B cell (primary cell): Measurements from ENCODE around the gene KRTAP1-4. TPM values are rescaled to one million over a fixed set of nuclear protein-coding genes. Genes with fewer than 3 reads are reported as not detected.

ENCODE experiments used
- ATAC-seq: fragments of 200-7000 bp; cut with Tn5 transposase; one replicate; pipeline ENCODE4 v1.10.0; 2021; ENCODE audit warnings: low read depth, mild to moderate bottlenecking, moderate number of reproducible peaks, moderate library complexity
- CTCF ChIA-PET: fragments of 350-600 bp; sonication (Branson Sonifier 250); formaldehyde crosslinking; loops from one replicate; lab custom pipeline; 2021; ENCODE audit warnings: antibody characterized with exemption, inconsistent platforms; lab: Charles Lee
- POLR2A ChIA-PET: fragments of 350-600 bp; sonication (Branson Sonifier 250); formaldehyde crosslinking; loops from one replicate; lab custom pipeline; 2021; ENCODE audit warnings: antibody characterized with exemption; lab: Charles Lee
- DNase-seq: peaks from one replicate; pipeline ENCODE4 v3.0.0; 2013
- H2AFZ ChIP-seq: 2 replicates; pipeline ENCODE4 v1.6.1; 2012; ENCODE audit warnings: mild to moderate bottlenecking, low read depth, low read length; ENCODE audit not compliant: insufficient read depth, poor library complexity, severe bottlenecking
- H3K27ac ChIP-seq, 2 donors: 1 replicate in 1 of 2; 2 replicates in 1 of 2; pipeline ENCODE4 v1.5.1; 2012 to 2013; ENCODE audit warnings: low read length in 2 of 2, mild to moderate bottlenecking in 2 of 2, moderate library complexity in 1 of 2
- H3K27me3 ChIP-seq, 4 experiments: fragments of 200-600 bp in 1 of 4; sonication (generic) in 1 of 4; replicated peaks in 1 of 4; 1 replicate in 2 of 4; 2 replicates in 2 of 4; pipeline versions ENCODE4 v1.6.1 to v1.7.0; 2013 to 2016; ENCODE audit warnings: low read length in 3 of 4, mild to moderate bottlenecking in 2 of 4, mixed read lengths in 1 of 4, moderate library complexity in 1 of 4; ENCODE audit not compliant: insufficient read depth in 4 of 4, control insufficient read depth in 3 of 4; ENCODE audit errors: control extremely low read depth in 1 of 4
- H3K36me3 ChIP-seq, 2 experiments: replicated peaks in 1 of 2; 1 replicate in 1 of 2; 2 replicates in 1 of 2; pipeline versions ENCODE4 v1.6.1 to v1.7.1; 2013; ENCODE audit warnings: low read length in 1 of 2; ENCODE audit not compliant: insufficient read depth in 2 of 2, control insufficient read depth in 1 of 2; ENCODE audit errors: control extremely low read depth in 1 of 2, extremely low read depth in 1 of 2
- H3K4me1 ChIP-seq, 2 donors: fragments of 200-600 bp in 1 of 2; sonication (generic) in 1 of 2; 1 replicate in 1 of 2; 2 replicates in 1 of 2; pipeline versions ENCODE4 v1.5.1 to v1.6.1; 2013 to 2017; ENCODE audit warnings: low read length in 2 of 2; ENCODE audit not compliant: control insufficient read depth in 2 of 2, insufficient read depth in 2 of 2
- H3K4me2 ChIP-seq: replicated peaks from 2 replicates; pipeline ENCODE3; 2012; ENCODE audit warnings: mild to moderate bottlenecking, low read depth, low read length; ENCODE audit not compliant: poor library complexity, severe bottlenecking
- H3K4me3 ChIP-seq, 5 experiments: fragments of 200-600 bp in 1 of 5; sonication (generic) in 1 of 5; 1 replicate in 3 of 5; 2 replicates in 2 of 5; pipeline versions ENCODE4 v1.5.1 to v1.7.0; 2011 to 2016; ENCODE audit warnings: low read length in 4 of 5, mild to moderate bottlenecking in 4 of 5, low read depth in 2 of 5, control low read depth in 1 of 5, moderate library complexity in 1 of 5; ENCODE audit not compliant: insufficient read depth in 1 of 5; ENCODE audit errors: control extremely low read depth in 1 of 5, extremely low read depth in 1 of 5
- H3K79me2 ChIP-seq: fragments of 200-600 bp; sonication (generic); one replicate; pipeline ENCODE4 v1.6.0; 2016; ENCODE audit warnings: low read length; ENCODE audit not compliant: control insufficient read depth, insufficient read depth
- H3K9ac ChIP-seq: fragments of 200-600 bp; sonication (generic); 2 replicates; pipeline ENCODE4 v1.6.1; 2017; ENCODE audit warnings: mild to moderate bottlenecking, low read length, moderate library complexity
- H3K9me3 ChIP-seq, 3 donors: one replicate each; pipeline versions ENCODE4 v1.6.1 to v1.7.1; 2013; ENCODE audit warnings: low read length in 2 of 3; ENCODE audit not compliant: control insufficient read depth in 2 of 3, insufficient read depth in 1 of 3; ENCODE audit errors: control extremely low read depth in 1 of 3
- H4K20me1 ChIP-seq: 2 replicates; pipeline ENCODE4 v1.6.0; 2012; ENCODE audit warnings: mild to moderate bottlenecking, low read length; ENCODE audit not compliant: insufficient read depth, control insufficient read depth, poor library complexity, severe bottlenecking
- H3K27ac Mint-ChIP-seq: one replicate; pipeline ENCODE4 v1.8.0; 2021; ENCODE audit warnings: mixed read lengths
- H3K27me3 Mint-ChIP-seq: one replicate; pipeline ENCODE4 v1.8.0; 2021; ENCODE audit warnings: mixed read lengths
- H3K4me1 Mint-ChIP-seq: one replicate; pipeline ENCODE4 v1.8.0; 2021; ENCODE audit warnings: mixed read lengths
- H3K4me3 Mint-ChIP-seq: one replicate; pipeline ENCODE4 v1.8.0; 2021; ENCODE audit warnings: mixed read lengths
- H3K9me3 Mint-ChIP-seq: one replicate; pipeline ENCODE4 v1.8.0; 2022; ENCODE audit warnings: mixed read lengths; ENCODE audit not compliant: insufficient read depth
- CTCF ChIP-seq: fragments of 200-600 bp; IDR thresholded peaks from one replicate; pipeline ENCODE4 v1.8.0; 2022; ENCODE audit warnings: antibody characterized with exemption, mild to moderate bottlenecking
- EZH2 ChIP-seq: IDR thresholded peaks from 2 replicates; pipeline ENCODE4 v1.6.1; 2012; ENCODE audit warnings: borderline replicate concordance, low read depth, mild to moderate bottlenecking, moderate library complexity, low read length; ENCODE audit not compliant: insufficient read depth, poor library complexity, severe bottlenecking
- WGBS: methylation state at CpG from one replicate; pipeline ENCODE4 v1.1.5; 2013; ENCODE audit warnings: missing lambda C conversion rate; ENCODE audit not compliant: insufficient coverage; 5-methylcytosine and 5-hydroxymethylcytosine counted together
- intact Hi-C: fragments of 100-400 bp; cut with micrococcal nuclease; formaldehyde crosslinking; loops from one replicate; pipeline ENCODE4 v1.10.0; 2022
- polyA plus RNA-seq: library from polyadenylated mRNA; depleted of rRNA; stranded (reverse); fragments of >200 nt; gene quantifications from 2 replicates; pipeline ENCODE4 v1.2.3, GENCODE V29; 2012
- small RNA-seq: library from RNA; depleted of rRNA; stranded (forward); fragments of <200 nt; gene quantifications from one replicate; pipeline ENCODE3, GENCODE V24; 2012; ENCODE audit warnings: low replicate concordance, low read depth; ENCODE audit not compliant: insufficient read length
- total RNA-seq, 2 donors: library from RNA; stranded (reverse); fragments of 120-200 nt in 1 of 2; gene quantifications; 1 replicate in 1 of 2; 2 replicates in 1 of 2; pipeline versions ENCODE4 v1.2.3 to v1.2.4, GENCODE V29; 2013 to 2022

The KRTAP1-4 gene
- total and polyA plus RNA-seq, 2 donors (not counting 1 experiment from before 2014, with no cell fraction given): not detected

DNA sequence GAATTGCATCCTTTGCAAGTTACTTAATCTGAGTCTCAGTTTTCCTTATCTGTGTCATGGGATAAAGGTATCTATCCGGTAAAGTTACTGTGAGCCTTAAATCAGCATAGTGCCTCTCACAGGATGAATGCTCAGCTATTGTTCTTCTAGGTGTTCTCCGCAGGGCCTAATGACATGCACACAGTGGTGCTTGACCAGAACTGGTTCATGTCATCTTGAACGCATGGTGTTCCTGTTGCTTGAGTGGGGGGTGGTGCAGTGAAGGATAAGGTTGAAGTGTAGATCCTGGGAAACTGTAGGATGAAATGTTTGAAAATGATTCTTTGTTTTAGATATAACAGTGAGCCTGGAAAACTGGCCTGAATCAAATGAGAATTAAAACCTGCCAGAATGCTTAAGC, 49.9 kb downstream of the KRTAP1-4 start:
- Histone ChIP-seq H3K4me1 (no peaks in the 10 kb centered on the region), H3K4me3 (no peak overlapping the region), H2AFZ (no peak overlapping the region), H4K20me1 (no peaks in the 10 kb centered on the region), H3K27ac (no peak overlapping the region), H3K9me3 (peaks cover 0 to 3% (median 0%) of the 10 kb centered on the region in 3 donors), H3K4me2 (no peak overlapping the region), H3K9ac (no peak overlapping the region), H3K79me2 (no peaks in the 10 kb centered on the region), H3K36me3 (no peaks in the 10 kb centered on the region), H3K27me3 (peaks cover 0 to 29% (median 14%) of the 10 kb centered on the region in 4 experiments)
- WGBS: 84% methylated on average over 3 of the region's 3 CpGs
- Mint-ChIP-seq H3K27me3 (peaks cover 44% of the 10 kb centered on the region), H3K27ac (no peak overlapping the region), H3K9me3 (no peaks in the 10 kb centered on the region), H3K4me1 (no peaks in the 10 kb centered on the region), H3K4me3 (no peak overlapping the region)
- ChIA-PET POLR2A (no interaction called here), CTCF (no interaction called here)
- ATAC-seq (no peak), DNase-seq (no peak)
- intact Hi-C loops: no loop called here
- TF ChIP-seq EZH2 (no peak), CTCF (no peak)

Small RNAs within 50 kb of the gene (small RNA-seq; reads per million reads assigned to genes)
- gene KRTAP3-4P: not detected

Other genes with a start within 250 kb of the KRTAP1-4 start
Only the 30 nearest of the 38 such genes appear.
- not detected in 2 replicates for gene KRT12, start 163.0 kb downstream of the KRTAP1-4 start, total RNA-seq
- gene KRT12, start 163.0 kb downstream of the KRTAP1-4 start, polyA plus RNA-seq: not detected in 2 replicates
- not detected in 2 replicates for gene KRT20, start 145.0 kb downstream of the KRTAP1-4 start, total RNA-seq
- gene KRT20, start 145.0 kb downstream of the KRTAP1-4 start, polyA plus RNA-seq: not detected in 2 replicates
- gene KRT23, start 92.5 kb downstream of the KRTAP1-4 start, total RNA-seq: not detected in 2 replicates
- gene KRT23, start 92.5 kb downstream of the KRTAP1-4 start, polyA plus RNA-seq: 0.06 TPM in 1 of 2 replicates, not detected in the other
- not detected in 2 replicates for gene KRT39, start 63.2 kb downstream of the KRTAP1-4 start, total RNA-seq
- not detected in 2 replicates for gene KRT39, start 63.2 kb downstream of the KRTAP1-4 start, polyA plus RNA-seq
- not detected in 2 replicates for gene KRT40, start 45.9 kb downstream of the KRTAP1-4 start, total RNA-seq
- not detected in 2 replicates for gene KRT40, start 45.9 kb downstream of the KRTAP1-4 start, polyA plus RNA-seq
- gene KRTAP3-3, start 36.0 kb downstream of the KRTAP1-4 start, total RNA-seq: not detected in 2 replicates
- not detected in 2 replicates for gene KRTAP3-3, start 36.0 kb downstream of the KRTAP1-4 start, polyA plus RNA-seq
- gene KRTAP3-2, start 30.3 kb downstream of the KRTAP1-4 start, total RNA-seq: not detected in 2 replicates
- gene KRTAP3-2, start 30.3 kb downstream of the KRTAP1-4 start, polyA plus RNA-seq: not detected in 2 replicates
- not detected in 2 replicates for gene KRTAP3-1, start 21.1 kb downstream of the KRTAP1-4 start, total RNA-seq
- not detected in 2 replicates for gene KRTAP3-1, start 21.1 kb downstream of the KRTAP1-4 start, polyA plus RNA-seq
- gene KRTAP1-5, start 3.0 kb downstream of the KRTAP1-4 start, total RNA-seq: not detected in 2 replicates
- not detected in 2 replicates for gene KRTAP1-5, start 3.0 kb downstream of the KRTAP1-4 start, polyA plus RNA-seq
- gene KRTAP1-3, start 4.7 kb upstream of the KRTAP1-4 start, total RNA-seq: not detected in 2 replicates
- gene KRTAP1-3, start 4.7 kb upstream of the KRTAP1-4 start, polyA plus RNA-seq: not detected in 2 replicates
- gene KRTAP1-1, start 11.3 kb upstream of the KRTAP1-4 start, total RNA-seq: not detected in 2 replicates
- not detected in 2 replicates for gene KRTAP1-1, start 11.3 kb upstream of the KRTAP1-4 start, polyA plus RNA-seq
- gene KRTAP2-1, start 17.1 kb upstream of the KRTAP1-4 start, total RNA-seq: not detected in 2 replicates
- gene KRTAP2-1, start 17.1 kb upstream of the KRTAP1-4 start, polyA plus RNA-seq: not detected in 2 replicates
- gene KRTAP2-2, start 25.0 kb upstream of the KRTAP1-4 start, total RNA-seq: not detected in 2 replicates
- gene KRTAP2-2, start 25.0 kb upstream of the KRTAP1-4 start, polyA plus RNA-seq: not detected in 2 replicates
- gene KRTAP2-3, start 29.9 kb upstream of the KRTAP1-4 start, total RNA-seq: not detected in 2 replicates
- gene KRTAP2-3, start 29.9 kb upstream of the KRTAP1-4 start, polyA plus RNA-seq: not detected in 2 replicates
- not detected in 2 replicates for gene KRTAP2-4, start 35.7 kb upstream of the KRTAP1-4 start, total RNA-seq
- not detected in 2 replicates for gene KRTAP2-4, start 35.7 kb upstream of the KRTAP1-4 start, polyA plus RNA-seq
- not detected in 2 replicates for gene KRTAP4-7, start 54.0 kb upstream of the KRTAP1-4 start, total RNA-seq
- gene KRTAP4-7, start 54.0 kb upstream of the KRTAP1-4 start, polyA plus RNA-seq: not detected in 2 replicates
- gene KRTAP4-8, start 67.9 kb upstream of the KRTAP1-4 start, total RNA-seq: not detected in 2 replicates
- not detected in 2 replicates for gene KRTAP4-8, start 67.9 kb upstream of the KRTAP1-4 start, polyA plus RNA-seq
- not detected in 2 replicates for gene KRTAP4-16, start 72.0 kb upstream of the KRTAP1-4 start, total RNA-seq
- gene KRTAP4-16, start 72.0 kb upstream of the KRTAP1-4 start, polyA plus RNA-seq: not detected in 2 replicates
- gene KRTAP4-9, start 75.2 kb upstream of the KRTAP1-4 start, total RNA-seq: not detected in 2 replicates
- not detected in 2 replicates for gene KRTAP4-9, start 75.2 kb upstream of the KRTAP1-4 start, polyA plus RNA-seq
- not detected in 2 replicates for gene KRTAP4-11, start 88.2 kb upstream of the KRTAP1-4 start, total RNA-seq
- not detected in 2 replicates for gene KRTAP4-11, start 88.2 kb upstream of the KRTAP1-4 start, polyA plus RNA-seq
- gene KRTAP4-12, start 94.0 kb upstream of the KRTAP1-4 start, total RNA-seq: not detected in 2 replicates
- gene KRTAP4-12, start 94.0 kb upstream of the KRTAP1-4 start, polyA plus RNA-seq: 0.12 TPM in 1 of 2 replicates, not detected in the other
- not detected in 2 replicates for gene KRTAP4-6, start 110.3 kb upstream of the KRTAP1-4 start, total RNA-seq
- gene KRTAP4-6, start 110.3 kb upstream of the KRTAP1-4 start, polyA plus RNA-seq: not detected in 2 replicates
- not detected in 2 replicates for gene KRTAP4-5, start 119.6 kb upstream of the KRTAP1-4 start, total RNA-seq
- not detected in 2 replicates for gene KRTAP4-5, start 119.6 kb upstream of the KRTAP1-4 start, polyA plus RNA-seq
- gene KRTAP4-4, start 130.6 kb upstream of the KRTAP1-4 start, total RNA-seq: not detected in 2 replicates
- gene KRTAP4-4, start 130.6 kb upstream of the KRTAP1-4 start, polyA plus RNA-seq: not detected in 2 replicates
- gene KRTAP4-3, start 138.0 kb upstream of the KRTAP1-4 start, total RNA-seq: not detected in 2 replicates
- gene KRTAP4-3, start 138.0 kb upstream of the KRTAP1-4 start, polyA plus RNA-seq: not detected in 2 replicates
- gene KRTAP4-2, start 148.0 kb upstream of the KRTAP1-4 start, total RNA-seq: not detected in 2 replicates
- gene KRTAP4-2, start 148.0 kb upstream of the KRTAP1-4 start, polyA plus RNA-seq: not detected in 2 replicates
- not detected in 2 replicates for gene KRTAP4-1, start 154.7 kb upstream of the KRTAP1-4 start, total RNA-seq
- not detected in 2 replicates for gene KRTAP4-1, start 154.7 kb upstream of the KRTAP1-4 start, polyA plus RNA-seq
- gene KRTAP9-1, start 159.7 kb upstream of the KRTAP1-4 start, total RNA-seq: not detected in 2 replicates
- gene KRTAP9-1, start 159.7 kb upstream of the KRTAP1-4 start, polyA plus RNA-seq: not detected in 2 replicates
- not detected in 2 replicates for gene KRTAP9-2, start 196.5 kb upstream of the KRTAP1-4 start, total RNA-seq
- not detected in 2 replicates for gene KRTAP9-2, start 196.5 kb upstream of the KRTAP1-4 start, polyA plus RNA-seq
- gene KRTAP9-3, start 202.3 kb upstream of the KRTAP1-4 start, total RNA-seq: not detected in 2 replicates
- gene KRTAP9-3, start 202.3 kb upstream of the KRTAP1-4 start, polyA plus RNA-seq: not detected in 2 replicates